ENCODE data around the gene NUDT15. TPM values are rescaled to one million over a fixed set of nuclear protein-coding genes. Genes with fewer than 3 reads are reported as not detected.
A peak's percentile ranks its signal among the peaks of the same experiment; 100 is the strongest.
"Not testable (repeated sequence)": the region's sequence is repeated elsewhere in the genome, so short reads cannot be mapped to it uniquely, and the experiment has no call there.

Gene NUDT15
- total RNA-seq, 2 experiments from 2014 or later, result 24.5 to 26.5 TPM

GRCh38 chr13:48018637-48019036 is 18.9 kb upstream of the NUDT15 start:
- Mint-ChIP-seq H3K4me3 (no peak overlapping the region), H3K36me3 (peaks cover 7% of the 10 kb centered on the region), H3K27ac (no peak overlapping the region), H3K9me3 (peaks cover 3% of the 10 kb centered on the region), H3K4me1 (no peaks in the 10 kb centered on the region), H3K27me3 (no peaks in the 10 kb centered on the region)
- no peak for DNase-seq

GRCh38 chr13:48019796-48020195 is 17.7 kb upstream of the NUDT15 start:
- DNase-seq, result no peak
- Mint-ChIP-seq H3K27me3 (no peaks in the 10 kb centered on the region), H3K4me3 (no peak overlapping the region), H3K36me3 (peaks cover 12% of the 10 kb centered on the region), H3K27ac (no peak overlapping the region), H3K4me1 (no peaks in the 10 kb centered on the region), H3K9me3 (peaks cover 3% of the 10 kb centered on the region)

- no peaks in the 10 kb centered on the region for H3K27me3 Mint-ChIP-seq
- H3K9me3 Mint-ChIP-seq, result peaks cover 15% of the 10 kb centered on the region
- H3K27ac Mint-ChIP-seq, result no peak overlapping the region
- H3K36me3 Mint-ChIP-seq, result peaks cover 46% of the 10 kb centered on the region
- no peak overlapping the region for H3K4me3 Mint-ChIP-seq
- DNase-seq, result no peak
- peaks cover 2% of the 10 kb centered on the region for H3K4me1 Mint-ChIP-seq
These were observed 9.5 kb upstream of the NUDT15 start for GRCh38 chr13:48028066-48028465.

- Mint-ChIP-seq H3K4me1 (peaks cover 10% of the 10 kb centered on the region), H3K4me3 (no peak overlapping the region), H3K9me3 (peaks cover 15% of the 10 kb centered on the region), H3K27ac (no peak overlapping the region), H3K27me3 (no peaks in the 10 kb centered on the region), H3K36me3 (peaks cover 46% of the 10 kb centered on the region)
- no peak for DNase-seq
These were observed 7.7 kb upstream of the NUDT15 start for GRCh38 chr13:48029859-48030258.

GRCh38 chr13:48038761-48039160 is 1.2 kb downstream of the NUDT15 start:
- peaks cover 39% of the 10 kb centered on the region for H3K4me1 Mint-ChIP-seq
- H3K9me3 Mint-ChIP-seq, result no peaks in the 10 kb centered on the region
- H3K36me3 Mint-ChIP-seq, result peaks cover 22% of the 10 kb centered on the region
- H3K27me3 Mint-ChIP-seq, result no peaks in the 10 kb centered on the region
- peak overlapping the region; percentile 95 for H3K27ac Mint-ChIP-seq
- DNase-seq, result peak; percentile 3
- peak overlapping the region; percentile 93 for H3K4me3 Mint-ChIP-seq

GRCh38 chr13:48040049-48040448 is 2.5 kb downstream of the NUDT15 start:
- no peak overlapping the region for H3K4me3 Mint-ChIP-seq
- no peak for DNase-seq
- no peak overlapping the region for H3K27ac Mint-ChIP-seq
- H3K9me3 Mint-ChIP-seq, result no peaks in the 10 kb centered on the region
- H3K36me3 Mint-ChIP-seq, result peaks cover 20% of the 10 kb centered on the region
- no peaks in the 10 kb centered on the region for H3K27me3 Mint-ChIP-seq
- peaks cover 37% of the 10 kb centered on the region for H3K4me1 Mint-ChIP-seq

- H3K4me3 Mint-ChIP-seq, result no peak overlapping the region
- H3K36me3 Mint-ChIP-seq, result peaks cover 20% of the 10 kb centered on the region
- H3K27ac Mint-ChIP-seq, result no peak overlapping the region
- DNase-seq, result no peak
- no peaks in the 10 kb centered on the region for H3K9me3 Mint-ChIP-seq
- H3K4me1 Mint-ChIP-seq, result peaks cover 37% of the 10 kb centered on the region
- no peaks in the 10 kb centered on the region for H3K27me3 Mint-ChIP-seq
These were observed 3.4 kb downstream of the NUDT15 start for GRCh38 chr13:48040896-48041295.

GRCh38 chr13:48042894-48043293 is 5.4 kb downstream of the NUDT15 start:
- peak overlapping the region; percentile 14 for H3K27ac Mint-ChIP-seq
- H3K27me3 Mint-ChIP-seq, result no peaks in the 10 kb centered on the region
- no peak overlapping the region for H3K4me3 Mint-ChIP-seq
- H3K9me3 Mint-ChIP-seq, result no peaks in the 10 kb centered on the region
- H3K4me1 Mint-ChIP-seq, result peaks cover 32% of the 10 kb centered on the region
- H3K36me3 Mint-ChIP-seq, result peaks cover 20% of the 10 kb centered on the region
- no peak for DNase-seq

- Mint-ChIP-seq H3K4me1 (peaks cover 24% of the 10 kb centered on the region), H3K36me3 (peaks cover 20% of the 10 kb centered on the region), H3K27me3 (no peaks in the 10 kb centered on the region), H3K27ac (peak overlapping the region; percentile 74), H3K9me3 (no peaks in the 10 kb centered on the region), H3K4me3 (no peak overlapping the region)
- DNase-seq, result no peak
These were observed 6.4 kb downstream of the NUDT15 start for GRCh38 chr13:48043789-48044503.

GRCh38 chr13:48050550-48050949 is 13.0 kb downstream of the NUDT15 start:
- Mint-ChIP-seq H3K9me3 (no peaks in the 10 kb centered on the region), H3K27ac (no peak overlapping the region), H3K4me1 (no peaks in the 10 kb centered on the region), H3K4me3 (no peak overlapping the region), H3K36me3 (peaks cover 10% of the 10 kb centered on the region), H3K27me3 (no peaks in the 10 kb centered on the region)
- no peak for DNase-seq

GRCh38 chr13:48054601-48055000 is 17.1 kb downstream of the NUDT15 start:
- Mint-ChIP-seq H3K9me3 (no peaks in the 10 kb centered on the region), H3K36me3 (peaks cover 22% of the 10 kb centered on the region), H3K27me3 (no peaks in the 10 kb centered on the region), H3K4me3 (no peak overlapping the region), H3K4me1 (no peaks in the 10 kb centered on the region), H3K27ac (no peak overlapping the region)
- no peak for DNase-seq

GRCh38 chr13:48055712-48056111 is 18.2 kb downstream of the NUDT15 start:
- no peaks in the 10 kb centered on the region for H3K4me1 Mint-ChIP-seq
- no peak for DNase-seq
- no peak overlapping the region for H3K4me3 Mint-ChIP-seq
- no peak overlapping the region for H3K27ac Mint-ChIP-seq
- H3K36me3 Mint-ChIP-seq, result peaks cover 18% of the 10 kb centered on the region
- H3K27me3 Mint-ChIP-seq, result no peaks in the 10 kb centered on the region
- H3K9me3 Mint-ChIP-seq, result no peaks in the 10 kb centered on the region

- not testable (repeated sequence) for DNase-seq, H3K4me1 Mint-ChIP-seq, H3K27me3 Mint-ChIP-seq, H3K9me3 Mint-ChIP-seq, H3K4me3 Mint-ChIP-seq
- peaks cover 11% of the 10 kb centered on the region for H3K36me3 Mint-ChIP-seq
- H3K27ac Mint-ChIP-seq, result peak overlapping the region; percentile 30
These were observed 21.0 kb downstream of the NUDT15 start for GRCh38 chr13:48058536-48058935.

GRCh38 chr13:48059951-48060350 is 22.4 kb downstream of the NUDT15 start:
- H3K9me3 Mint-ChIP-seq, DNase-seq, H3K4me1 Mint-ChIP-seq, H3K27me3 Mint-ChIP-seq, H3K4me3 Mint-ChIP-seq: not testable (repeated sequence)
- Mint-ChIP-seq H3K27ac (peak overlapping the region; percentile 2), H3K36me3 (peaks cover 16% of the 10 kb centered on the region)

GRCh38 chr13:48066310-48066989 is 28.9 kb downstream of the NUDT15 start:
- H3K4me1 Mint-ChIP-seq, result no peaks in the 10 kb centered on the region
- H3K27me3 Mint-ChIP-seq, result no peaks in the 10 kb centered on the region
- peak; percentile 16 for DNase-seq
- H3K9me3 Mint-ChIP-seq, result peaks cover 21% of the 10 kb centered on the region
- H3K4me3 Mint-ChIP-seq, result no peak overlapping the region
- H3K36me3 Mint-ChIP-seq, result peaks cover 62% of the 10 kb centered on the region
- peak overlapping the region; percentile 35 for H3K27ac Mint-ChIP-seq

- H3K4me3 Mint-ChIP-seq, result no peak overlapping the region
- no peak for DNase-seq
- no peak overlapping the region for H3K27ac Mint-ChIP-seq
- no peaks in the 10 kb centered on the region for H3K4me1 Mint-ChIP-seq
- peaks cover 35% of the 10 kb centered on the region for H3K9me3 Mint-ChIP-seq
- H3K27me3 Mint-ChIP-seq, result no peaks in the 10 kb centered on the region
- H3K36me3 Mint-ChIP-seq, result peaks cover 77% of the 10 kb centered on the region
These were observed 30.5 kb downstream of the NUDT15 start for GRCh38 chr13:48068036-48068435.

All from activated naive CD8-positive, alpha-beta T cell treated with anti-CD3 and anti-CD28 coated beads for 36 hours (primary cell).